Mesendoderm (in vitro differentiated cells): ENCODE results near the gene ANXA8.

Source experiments
- DNase-seq: peaks from one replicate; pipeline ENCODE4 v3.0.0; 2013
- H2AK5ac ChIP-seq: 2 replicates; pipeline ENCODE4 v1.6.1; 2013; ENCODE audit warnings: low read length, inconsistent platforms
- H2BK120ac ChIP-seq: 2 replicates; pipeline ENCODE4 v1.6.1; 2013; ENCODE audit warnings: low read depth, mild to moderate bottlenecking, low read length, moderate library complexity, mixed read lengths
- H2BK15ac ChIP-seq: replicated peaks from 2 replicates; pipeline ENCODE4 v1.6.1; 2013; ENCODE audit warnings: low read depth, mild to moderate bottlenecking, moderate library complexity
- H2BK5ac ChIP-seq: 2 replicates; pipeline ENCODE4 v1.6.1; 2013; ENCODE audit warnings: low read length, inconsistent platforms
- H3K18ac ChIP-seq: 2 replicates; pipeline ENCODE4 v1.6.1; 2013; ENCODE audit warnings: mild to moderate bottlenecking, low read length, mixed read lengths
- H3K23ac ChIP-seq: one replicate; pipeline ENCODE4 v1.6.1; 2013; ENCODE audit warnings: low read length
- H3K27ac ChIP-seq: 2 replicates; pipeline ENCODE4 v1.5.1; 2013; ENCODE audit warnings: low read depth, mild to moderate bottlenecking, inconsistent platforms, low read length, moderate library complexity
- H3K27me3 ChIP-seq: 2 replicates; pipeline ENCODE4 v1.6.1; 2013; ENCODE audit warnings: low read length, control low read depth, mild to moderate bottlenecking, inconsistent platforms; ENCODE audit not compliant: insufficient read depth, poor library complexity
- H3K36me3 ChIP-seq: 2 replicates; pipeline ENCODE4 v1.6.1; 2013; ENCODE audit warnings: low read length, inconsistent platforms; ENCODE audit not compliant: control insufficient read depth, insufficient read depth
- H3K4ac ChIP-seq: one replicate; pipeline ENCODE4 v1.6.1; 2013; ENCODE audit warnings: low read depth, mild to moderate bottlenecking, low read length, moderate library complexity
- H3K4me1 ChIP-seq: 2 replicates; pipeline ENCODE4 v1.6.1; 2013; ENCODE audit warnings: low read depth, low read length, inconsistent platforms; ENCODE audit not compliant: control insufficient read depth
- H3K4me2 ChIP-seq: 2 replicates; pipeline ENCODE4 v1.6.1; 2013; ENCODE audit warnings: low read length
- H3K4me3 ChIP-seq: 2 replicates; pipeline ENCODE4 v1.5.1; 2013; ENCODE audit warnings: mild to moderate bottlenecking, low read length
- H3K56ac ChIP-seq: one replicate; pipeline ENCODE4 v1.6.1; 2013; ENCODE audit warnings: low read length
- H3K79me1 ChIP-seq: 2 replicates; pipeline ENCODE4 v1.6.1; 2013; ENCODE audit warnings: low read length, inconsistent platforms
- H3K79me2 ChIP-seq: 2 replicates; pipeline ENCODE4 v1.6.1; 2013; ENCODE audit warnings: mild to moderate bottlenecking, low read length; ENCODE audit not compliant: control insufficient read depth, insufficient read depth
- H3K9ac ChIP-seq: 2 replicates; pipeline ENCODE4 v1.6.1; 2013; ENCODE audit warnings: low read length, inconsistent platforms
- H4K5ac ChIP-seq: one replicate; pipeline ENCODE4 v1.6.1; 2013; ENCODE audit warnings: low read length
- H4K8ac ChIP-seq: one replicate; pipeline ENCODE4 v1.6.1; 2013; ENCODE audit warnings: low read depth, mild to moderate bottlenecking, control low read depth, low read length, moderate library complexity
- WGBS: extraction: QIAGEN DNeasy Blood & Tissue Kit; methylation state at CpG from one replicate; pipeline ENCODE4 v1.1.7; 2013; ENCODE audit warnings: low lambda C conversion rate, missing lambda C conversion rate; ENCODE audit not compliant: insufficient coverage; ENCODE audit errors: extremely low coverage; 5-methylcytosine and 5-hydroxymethylcytosine counted together

Gene ANXA8

DNA sequence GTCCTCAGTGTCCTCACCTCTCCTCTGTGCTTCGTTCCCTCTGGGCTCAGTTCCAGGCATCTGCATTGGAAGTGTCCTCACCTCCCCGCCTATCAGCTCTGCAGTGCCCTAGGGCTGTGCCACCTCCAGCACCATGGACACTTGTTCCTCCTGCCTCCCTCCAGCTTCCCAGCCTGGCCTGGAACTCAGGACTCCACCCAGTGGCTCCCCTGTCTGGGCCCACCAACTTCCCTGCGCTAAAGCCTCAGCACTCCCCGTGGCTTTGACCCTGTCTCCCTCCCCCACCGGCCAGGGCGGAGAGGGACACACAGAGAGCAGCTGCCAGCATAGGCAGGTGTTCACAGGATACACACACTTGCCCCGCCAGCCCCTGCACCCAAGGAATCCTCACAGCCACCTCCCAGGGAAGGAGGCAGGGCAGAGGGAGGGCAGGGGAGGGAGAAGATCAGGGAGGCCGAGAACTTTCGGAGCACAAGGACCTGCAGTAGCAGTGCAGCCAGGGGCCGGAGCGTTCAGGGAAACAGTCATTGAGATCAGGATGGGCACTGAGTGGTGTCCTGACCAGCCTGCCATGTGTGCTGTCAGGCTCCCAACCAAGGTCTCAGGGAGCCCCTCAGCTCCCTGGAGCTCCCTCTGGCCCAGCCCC is 31.3 kb downstream of the ANXA8 start:
- no peak overlapping the region for H2BK15ac ChIP-seq
- no peak overlapping the region for H2BK120ac ChIP-seq
- no peak overlapping the region for H3K27ac ChIP-seq
- H3K4me3 ChIP-seq: no peak overlapping the region
- no peaks in the 10 kb centered on the region for H3K36me3 ChIP-seq
- DNase-seq: peak; percentile 28
- H3K23ac ChIP-seq: no peak overlapping the region
- H2AK5ac ChIP-seq: no peak overlapping the region
- H4K8ac ChIP-seq: no peak overlapping the region
- peak overlapping the region; percentile 42 for H3K56ac ChIP-seq
- H2BK5ac ChIP-seq: no peak overlapping the region
- WGBS: no CpG with 5 or more reads among the region's 11 CpGs
- H3K79me2 ChIP-seq: no peaks in the 10 kb centered on the region
- H3K4me1 ChIP-seq: no peaks in the 10 kb centered on the region
- no peaks in the 10 kb centered on the region for H3K27me3 ChIP-seq
- no peak overlapping the region for H4K5ac ChIP-seq
- no peak overlapping the region for H3K4ac ChIP-seq
- H3K4me2 ChIP-seq: no peak overlapping the region
- H3K9ac ChIP-seq: no peak overlapping the region
- H3K79me1 ChIP-seq: no peaks in the 10 kb centered on the region
- H3K18ac ChIP-seq: no peak overlapping the region

DNA sequence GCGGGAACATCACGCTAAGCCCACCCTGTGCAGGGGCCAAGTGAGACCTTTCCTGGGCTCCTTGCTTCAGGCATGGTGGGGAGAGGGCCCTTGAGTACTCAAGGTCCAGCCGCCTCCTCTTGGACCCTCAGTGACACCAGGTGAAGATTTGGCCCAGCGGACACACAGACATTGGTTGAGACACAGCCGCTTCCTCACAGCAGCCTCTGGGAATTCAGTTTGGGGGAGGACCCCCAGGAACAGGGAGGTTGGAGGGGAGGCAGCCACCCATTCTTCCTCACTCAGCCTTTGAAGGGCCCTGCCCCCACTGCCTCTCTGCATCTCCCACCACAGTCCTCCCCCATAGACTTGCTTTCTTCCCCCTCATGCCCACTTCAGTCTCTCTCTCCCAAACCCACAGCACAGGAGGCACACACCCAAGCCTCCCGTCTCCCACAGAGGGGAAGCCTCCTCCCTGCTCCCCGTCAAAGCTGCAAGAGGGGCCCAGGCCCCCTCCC is 31.9 kb downstream of the ANXA8 start:
- Histone ChIP-seq H3K4me2 (no peak overlapping the region), H3K79me2 (no peaks in the 10 kb centered on the region), H3K27me3 (no peaks in the 10 kb centered on the region), H3K36me3 (no peaks in the 10 kb centered on the region), H3K4me1 (no peaks in the 10 kb centered on the region), H2AK5ac (no peak overlapping the region), H3K23ac (peak overlapping the region; percentile 24), H3K56ac (peak overlapping the region; percentile 42), H3K9ac (no peak overlapping the region), H3K4me3 (no peak overlapping the region), H2BK5ac (no peak overlapping the region), H4K8ac (no peak overlapping the region), H3K27ac (no peak overlapping the region), H3K79me1 (no peaks in the 10 kb centered on the region), H3K4ac (no peak overlapping the region), H4K5ac (no peak overlapping the region), H2BK120ac (no peak overlapping the region), H2BK15ac (no peak overlapping the region), H3K18ac (no peak overlapping the region)
- WGBS: no CpG with 5 or more reads among the region's 7 CpGs
- DNase-seq: no peak

DNA sequence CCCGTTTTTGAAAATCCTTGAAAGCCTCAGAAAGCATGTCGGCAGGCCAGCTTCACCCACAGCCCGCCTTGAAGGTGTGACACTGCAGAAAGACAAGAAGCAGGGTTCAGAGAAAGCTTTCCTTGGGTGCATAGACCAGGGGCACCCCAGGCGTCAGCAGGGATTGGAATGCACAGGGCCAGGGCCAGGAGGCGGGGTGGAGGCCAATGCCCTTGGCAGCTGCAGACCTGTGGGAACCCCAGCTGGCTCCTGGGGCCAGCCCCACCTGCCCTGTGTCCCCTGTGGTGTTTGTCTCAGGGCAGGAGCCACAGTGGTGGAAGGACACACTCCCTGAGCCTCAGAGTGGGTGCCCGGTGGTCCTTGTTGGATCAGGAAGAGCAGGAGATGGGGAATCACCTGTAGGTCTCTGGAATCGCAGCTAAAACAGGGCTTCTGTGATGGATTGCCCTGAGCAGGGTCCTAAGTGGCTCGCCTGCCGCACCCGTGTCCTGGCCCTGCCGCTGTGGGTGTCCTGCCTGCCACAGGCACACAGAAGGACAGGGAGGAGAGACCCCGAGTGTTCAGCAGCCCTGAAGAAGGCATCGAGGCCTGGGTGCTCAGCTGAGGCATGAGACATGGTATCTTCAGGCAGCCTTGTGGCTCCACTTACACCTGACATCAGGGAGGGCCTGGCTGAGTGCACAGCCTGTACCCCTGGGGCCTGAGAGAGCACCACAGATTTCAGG is 32.5 kb downstream of the ANXA8 start:
- H3K23ac ChIP-seq: peak overlapping the region; percentile 24
- H2BK15ac ChIP-seq: no peak overlapping the region
- H3K36me3 ChIP-seq: no peaks in the 10 kb centered on the region
- no peak overlapping the region for H3K9ac ChIP-seq
- no peaks in the 10 kb centered on the region for H3K4me1 ChIP-seq
- H2BK5ac ChIP-seq: no peak overlapping the region
- H3K79me1 ChIP-seq: no peaks in the 10 kb centered on the region
- no peak overlapping the region for H2BK120ac ChIP-seq
- no peaks in the 10 kb centered on the region for H3K27me3 ChIP-seq
- H3K79me2 ChIP-seq: no peaks in the 10 kb centered on the region
- no peak overlapping the region for H3K56ac ChIP-seq
- H2AK5ac ChIP-seq: no peak overlapping the region
- no peak overlapping the region for H4K5ac ChIP-seq
- H4K8ac ChIP-seq: no peak overlapping the region
- H3K27ac ChIP-seq: no peak overlapping the region
- H3K18ac ChIP-seq: no peak overlapping the region
- no peak overlapping the region for H3K4me3 ChIP-seq
- H3K4me2 ChIP-seq: no peak overlapping the region
- no peak overlapping the region for H3K4ac ChIP-seq
- no CpG with 5 or more reads among the region's 13 CpGs for WGBS
- no peak for DNase-seq

DNA sequence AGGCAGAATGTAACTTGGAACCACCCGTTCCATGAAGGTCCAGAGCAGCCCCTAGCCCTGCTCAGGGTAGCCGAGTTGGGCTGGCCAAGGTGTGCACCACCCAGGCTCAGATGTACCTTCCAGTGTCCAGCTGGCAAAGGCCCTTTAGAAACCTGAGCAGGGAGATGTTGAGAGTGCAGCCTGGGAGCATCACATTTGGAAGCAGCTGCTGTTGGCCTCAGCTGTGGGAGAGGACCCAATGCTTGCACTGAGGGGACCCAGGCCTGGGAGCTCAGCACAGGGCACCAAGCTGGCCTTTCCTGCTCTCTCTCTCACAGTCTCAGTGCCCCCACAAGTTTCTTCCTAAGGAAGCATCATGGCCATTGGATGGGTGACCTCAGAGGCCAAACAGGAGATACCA is 33.5 kb downstream of the ANXA8 start:
- H3K18ac ChIP-seq: no peak overlapping the region
- no peaks in the 10 kb centered on the region for H3K36me3 ChIP-seq
- H3K27me3 ChIP-seq: no peaks in the 10 kb centered on the region
- no peak overlapping the region for H3K56ac ChIP-seq
- no peak overlapping the region for H2BK5ac ChIP-seq
- H3K4me1 ChIP-seq: no peaks in the 10 kb centered on the region
- no peak overlapping the region for H2BK120ac ChIP-seq
- no peak overlapping the region for H2BK15ac ChIP-seq
- no peak overlapping the region for H3K9ac ChIP-seq
- H3K4me2 ChIP-seq: no peak overlapping the region
- H3K4me3 ChIP-seq: no peak overlapping the region
- no peak overlapping the region for H2AK5ac ChIP-seq
- H3K23ac ChIP-seq: no peak overlapping the region
- H3K79me2 ChIP-seq: no peaks in the 10 kb centered on the region
- no CpG with 5 or more reads among the region's 2 CpGs for WGBS
- no peak for DNase-seq
- H3K27ac ChIP-seq: no peak overlapping the region
- H4K5ac ChIP-seq: no peak overlapping the region
- no peaks in the 10 kb centered on the region for H3K79me1 ChIP-seq
- H3K4ac ChIP-seq: no peak overlapping the region
- no peak overlapping the region for H4K8ac ChIP-seq

DNA sequence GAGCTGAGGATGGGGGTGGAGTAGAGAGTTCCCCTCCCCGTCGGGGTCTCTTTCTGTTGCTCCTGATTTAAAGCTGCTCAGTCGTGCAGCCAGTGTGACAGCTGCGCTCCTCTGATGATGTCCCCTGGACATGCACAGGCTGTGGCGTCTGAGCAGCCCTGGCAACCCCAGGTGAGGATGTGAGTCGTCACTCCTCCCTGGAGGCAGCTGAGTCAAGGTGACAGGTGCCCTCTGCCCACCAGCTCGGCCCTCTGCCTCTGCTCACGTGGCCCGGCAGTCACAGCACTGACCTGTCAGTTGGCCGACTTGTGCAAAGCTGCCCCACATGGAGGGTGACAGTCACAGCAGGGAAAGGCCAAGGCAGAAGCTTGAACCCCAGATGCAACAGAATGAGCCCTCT is 33.9 kb downstream of the ANXA8 start:
- DNase-seq: no peak
- H3K79me2 ChIP-seq: no peaks in the 10 kb centered on the region
- no peak overlapping the region for H4K8ac ChIP-seq
- H3K27me3 ChIP-seq: no peaks in the 10 kb centered on the region
- no peak overlapping the region for H4K5ac ChIP-seq
- no CpG with 5 or more reads among the region's 10 CpGs for WGBS
- no peak overlapping the region for H3K18ac ChIP-seq
- H2BK15ac ChIP-seq: no peak overlapping the region
- no peaks in the 10 kb centered on the region for H3K36me3 ChIP-seq
- H3K4me1 ChIP-seq: no peaks in the 10 kb centered on the region
- H3K79me1 ChIP-seq: no peaks in the 10 kb centered on the region
- H3K27ac ChIP-seq: no peak overlapping the region
- no peak overlapping the region for H3K4me3 ChIP-seq
- no peak overlapping the region for H2AK5ac ChIP-seq
- no peak overlapping the region for H3K4ac ChIP-seq
- no peak overlapping the region for H2BK5ac ChIP-seq
- no peak overlapping the region for H3K23ac ChIP-seq
- no peak overlapping the region for H3K56ac ChIP-seq
- no peak overlapping the region for H3K9ac ChIP-seq
- H3K4me2 ChIP-seq: no peak overlapping the region
- H2BK120ac ChIP-seq: no peak overlapping the region
